Skeletal muscle tissue (tissue), 4 donors: ENCODE results near the gene ELK3. TPM values are rescaled to one million over a fixed set of nuclear protein-coding genes. Genes with fewer than 3 reads are reported as not detected.
A peak's percentile ranks its signal among the peaks of the same experiment; 100 is the strongest.

ENCODE experiments used
- H3K27ac ChIP-seq: one replicate; pipeline ENCODE4 v1.7.0; 2013; ENCODE audit warnings: mild to moderate bottlenecking, low read depth, low read length, inconsistent platforms
- H3K27me3 ChIP-seq, 3 donors: one replicate each; pipeline ENCODE4 v1.7.0; 2013; ENCODE audit warnings: low read length in 3 of 3; ENCODE audit not compliant: control insufficient read depth in 3 of 3, insufficient read depth in 3 of 3
- H3K36me3 ChIP-seq, 3 donors: one replicate each; pipeline ENCODE4 v1.7.0; 2013; ENCODE audit warnings: low read length in 3 of 3; ENCODE audit not compliant: control insufficient read depth in 3 of 3, insufficient read depth in 3 of 3
- H3K4me1 ChIP-seq, 3 donors: one replicate each; pipeline ENCODE4 v1.7.0; 2013; ENCODE audit warnings: low read length in 3 of 3, mild to moderate bottlenecking in 3 of 3; ENCODE audit not compliant: control insufficient read depth in 3 of 3, insufficient read depth in 3 of 3
- H3K4me3 ChIP-seq, 3 donors: one replicate each; pipeline ENCODE4 v1.7.0; 2013; ENCODE audit warnings: low read length in 3 of 3
- H3K9ac ChIP-seq, 3 donors: one replicate each; pipeline ENCODE4 v1.7.0; 2013; ENCODE audit warnings: low read length in 3 of 3, mild to moderate bottlenecking in 3 of 3, moderate library complexity in 2 of 3, low read depth in 1 of 3
- H3K9me3 ChIP-seq, 3 donors: one replicate each; pipeline ENCODE4 v1.7.0; 2013; ENCODE audit warnings: low read length in 3 of 3; ENCODE audit not compliant: control insufficient read depth in 3 of 3
- total RNA-seq: library from RNA; depleted of rRNA; stranded (reverse); fragments of >200 nt; gene quantifications from one replicate; pipeline ENCODE4 v1.2.3, GENCODE V29; 2014
- donor health status: Osteomylitis.

Gene ELK3
- total RNA-seq, 1 donor from 2014 or later: 9.9 TPM

- no peaks in the 10 kb centered on the region for H3K36me3 ChIP-seq
- H3K27ac ChIP-seq: peak overlapping the region; percentile 67
- peaks cover 0 to 33% (median 18%) of the 10 kb centered on the region in 3 donors for H3K27me3 ChIP-seq
- H3K4me1 ChIP-seq: peaks cover 54 to 65% (median 57%) of the 10 kb centered on the region in 3 donors
- H3K9me3 ChIP-seq: no peaks in the 10 kb centered on the region
- no peak overlapping the region for H3K4me3 ChIP-seq
- H3K9ac ChIP-seq: peak overlapping the region in 1 of 3 donors; percentile 13
Observed at GRCh38 chr12:96239711-96240635, 45.8 kb downstream of the ELK3 start.

GRCh38 chr12:96240656-96241055 lies 46.5 kb downstream of the ELK3 start:
- H3K9me3 ChIP-seq: no peaks in the 10 kb centered on the region
- H3K4me3 ChIP-seq: no peak overlapping the region
- no peaks in the 10 kb centered on the region for H3K36me3 ChIP-seq
- peaks cover 49 to 64% (median 53%) of the 10 kb centered on the region in 3 donors for H3K4me1 ChIP-seq
- H3K9ac ChIP-seq: no peak overlapping the region
- H3K27ac ChIP-seq: peak overlapping the region; percentile 67
- peaks cover 0 to 30% (median 18%) of the 10 kb centered on the region in 3 donors for H3K27me3 ChIP-seq

- H3K9ac ChIP-seq: peak overlapping the region in 1 of 3 donors; percentile 27
- H3K4me3 ChIP-seq: peak overlapping the region in 1 of 3 donors; percentile 3
- peaks cover 44 to 58% (median 46%) of the 10 kb centered on the region in 3 donors for H3K4me1 ChIP-seq
- H3K36me3 ChIP-seq: no peaks in the 10 kb centered on the region
- peak overlapping the region; percentile 67 for H3K27ac ChIP-seq
- H3K9me3 ChIP-seq: no peaks in the 10 kb centered on the region
- peaks cover 0 to 27% (median 13%) of the 10 kb centered on the region in 3 donors for H3K27me3 ChIP-seq
Observed at GRCh38 chr12:96241431-96241830, 47.3 kb downstream of the ELK3 start.

GRCh38 chr12:96241846-96242256 lies 47.7 kb downstream of the ELK3 start:
- H3K4me3 ChIP-seq: peak overlapping the region in 1 of 3 donors; percentile 3
- peak overlapping the region; percentile 67 for H3K27ac ChIP-seq
- H3K36me3 ChIP-seq: peaks cover 0 to 1% (median 0%) of the 10 kb centered on the region in 3 donors
- H3K9ac ChIP-seq: peak overlapping the region in 1 of 3 donors; percentile 27
- H3K27me3 ChIP-seq: peaks cover 0 to 27% (median 13%) of the 10 kb centered on the region in 3 donors
- H3K4me1 ChIP-seq: peaks cover 40 to 53% (median 43%) of the 10 kb centered on the region in 3 donors
- H3K9me3 ChIP-seq: no peaks in the 10 kb centered on the region

- H3K9ac ChIP-seq: peak overlapping the region in 1 of 3 donors; percentile 52
Observed at GRCh38 chr12:96242597-96242996, 48.4 kb downstream of the ELK3 start.

GRCh38 chr12:96244826-96245225 lies 50.7 kb downstream of the ELK3 start:
- no peak overlapping the region for H3K27ac ChIP-seq
- H3K36me3 ChIP-seq: peaks cover 4 to 9% (median 7%) of the 10 kb centered on the region in 3 donors
- no peak overlapping the region for H3K4me3 ChIP-seq
- peaks cover 34 to 39% (median 38%) of the 10 kb centered on the region in 3 donors for H3K4me1 ChIP-seq
- H3K27me3 ChIP-seq: peaks cover 0 to 12% (median 6%) of the 10 kb centered on the region in 3 donors
- H3K9me3 ChIP-seq: no peaks in the 10 kb centered on the region
- H3K9ac ChIP-seq: no peak overlapping the region

More at GRCh38 chr12:96242597-96242996, 48.4 kb downstream of the ELK3 start:
- Histone ChIP-seq H3K27me3 (peaks cover 0 to 27% (median 13%) of the 10 kb centered on the region in 3 donors), H3K27ac (peak overlapping the region; percentile 67), H3K36me3 (peaks cover 4 to 7% (median 7%) of the 10 kb centered on the region in 3 donors), H3K9me3 (no peaks in the 10 kb centered on the region), H3K4me1 (peaks cover 34 to 47% (median 36%) of the 10 kb centered on the region in 3 donors), H3K4me3 (no peak overlapping the region)

GRCh38 chr12:96246926-96247505 lies 52.8 kb downstream of the ELK3 start:
- Histone ChIP-seq H3K4me1 (peaks cover 25 to 33% (median 28%) of the 10 kb centered on the region in 3 donors), H3K27ac (no peak overlapping the region), H3K9ac (no peak overlapping the region)

GRCh38 chr12:96247563-96247962 lies 53.4 kb downstream of the ELK3 start:
- peaks cover 0 to 2% (median 0%) of the 10 kb centered on the region in 3 donors for H3K27me3 ChIP-seq
- peaks cover 20 to 27% (median 22%) of the 10 kb centered on the region in 3 donors for H3K4me1 ChIP-seq
- no peak overlapping the region for H3K9ac ChIP-seq
- H3K27ac ChIP-seq: no peak overlapping the region
- no peaks in the 10 kb centered on the region for H3K9me3 ChIP-seq
- peaks cover 4 to 15% (median 9%) of the 10 kb centered on the region in 3 donors for H3K36me3 ChIP-seq
- H3K4me3 ChIP-seq: no peak overlapping the region

More at GRCh38 chr12:96246926-96247505, 52.8 kb downstream of the ELK3 start:
- H3K4me3 ChIP-seq: no peak overlapping the region
- H3K9me3 ChIP-seq: no peaks in the 10 kb centered on the region
- H3K27me3 ChIP-seq: peaks cover 0 to 5% (median 2%) of the 10 kb centered on the region in 3 donors
- peaks cover 4 to 15% (median 9%) of the 10 kb centered on the region in 3 donors for H3K36me3 ChIP-seq

GRCh38 chr12:96248136-96248931 lies 54.2 kb downstream of the ELK3 start:
- Histone ChIP-seq H3K27ac (peak overlapping the region; percentile 75), H3K9me3 (no peaks in the 10 kb centered on the region), H3K4me1 (peaks cover 17 to 24% (median 18%) of the 10 kb centered on the region in 3 donors), H3K36me3 (peaks cover 4 to 15% (median 9%) of the 10 kb centered on the region in 3 donors), H3K27me3 (no peaks in the 10 kb centered on the region), H3K4me3 (no peak overlapping the region), H3K9ac (no peak overlapping the region)
